ENCODE results near the gene KRTAP5-2. TPM values are rescaled to one million over a fixed set of nuclear protein-coding genes. Genes with fewer than 3 reads are reported as not detected.

Gene KRTAP5-2
- total and polyA plus RNA-seq, 2 of the 8 experiments (the other 6 are each of a cell fraction or from before 2014, with no cell fraction given): not detected

DNA sequence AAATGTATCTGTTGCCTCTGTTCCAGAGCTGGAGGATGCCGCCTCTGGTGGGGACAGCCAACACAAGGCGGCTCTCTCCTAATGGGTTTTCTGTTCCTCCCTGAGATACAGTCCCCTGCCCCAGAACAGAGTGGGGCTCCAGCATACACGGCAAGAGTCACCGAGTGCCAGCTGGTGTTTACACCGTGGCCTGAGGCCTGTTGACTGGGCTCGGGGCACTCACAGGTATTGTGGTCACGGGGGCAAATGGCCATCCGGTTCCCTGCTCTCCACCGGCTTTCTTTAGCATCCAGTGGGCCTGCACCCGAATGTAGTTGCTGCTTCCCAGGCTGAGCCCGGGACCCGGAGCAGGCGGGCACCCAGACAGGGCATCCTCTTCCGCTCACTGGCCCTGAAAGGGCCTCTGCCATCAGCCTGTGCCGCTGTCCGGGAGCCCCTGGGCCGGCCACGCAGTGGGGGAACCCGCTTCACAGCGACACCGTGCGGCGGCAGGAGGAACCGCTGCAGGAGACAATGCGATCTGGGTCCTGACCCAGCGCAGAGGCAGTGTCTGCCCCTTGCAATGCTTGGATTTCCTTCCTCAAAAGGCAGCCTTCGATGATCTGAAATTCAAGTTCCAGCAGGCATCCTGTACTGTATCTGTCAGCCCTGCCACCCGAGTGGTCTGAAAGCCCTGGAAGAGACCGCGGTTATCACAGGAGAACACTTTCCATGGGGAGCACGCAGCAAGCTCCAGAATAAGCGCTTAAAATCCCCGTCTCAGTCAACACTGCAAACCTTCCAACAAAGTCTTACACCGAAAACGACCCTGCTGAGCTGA lies 30.6 kb upstream of the KRTAP5-2 start:
- no peak overlapping the region for H2BK20ac ChIP-seq (ENCODE audit: low read length)
- H3K4me2 ChIP-seq (ENCODE audit: insufficient read depth in 1 of 2, low read depth in 2 of 2, low read length in 2 of 2): no peak overlapping the region
- no peaks in the 10 kb centered on the region for H3K23me2 ChIP-seq (ENCODE audit: low read depth, low read length)
- H3K18ac ChIP-seq (ENCODE audit: extremely low read depth, low read length): no peak overlapping the region
- H2BK120ac ChIP-seq (replicated peaks; ENCODE audit: low read depth, low read length): no peak overlapping the region
- no peak for FAIRE-seq
- H4K91ac ChIP-seq (replicated peaks; ENCODE audit: insufficient read length, low read length): no peak overlapping the region
- H3K79me2 ChIP-seq (ENCODE audit: control insufficient read depth in 1 of 2, insufficient read depth in 2 of 2, low read length in 2 of 2): no peaks in the 10 kb centered on the region
- peaks cover 0 to 2% of the 10 kb centered on the region in 2 experiments for H4K20me1 ChIP-seq (replicated peaks in 1 of 2; ENCODE audit: control insufficient read depth in 1 of 2, insufficient read depth in 2 of 2, low read length in 2 of 2)
- H2BK5ac ChIP-seq (ENCODE audit: low read depth, low read length): no peak overlapping the region
- no peak overlapping the region for H3K27ac ChIP-seq (ENCODE audit: low read depth, low read length)
- H3K4ac ChIP-seq (replicated peaks; ENCODE audit: insufficient read length, low read depth, low read length): no peak overlapping the region
- H3K9ac ChIP-seq (replicated peaks in 1 of 4; ENCODE audit: extremely low read depth in 1 of 4, low read depth in 3 of 4, low read length in 3 of 4): no peak overlapping the region
- no peak overlapping the region for H3K23ac ChIP-seq (ENCODE audit: insufficient read length)
- no peak overlapping the region for H2AK5ac ChIP-seq (ENCODE audit: low read depth, low read length)
- WGBS, 2 experiments (ENCODE audit: extremely low coverage in 1 of 2, insufficient coverage in 1 of 2, insufficient read length in 1 of 2, insufficient replicate concordance in 2 of 2, low coverage in 1 of 2, low lambda C conversion rate in 2 of 2, missing lambda C conversion rate in 1 of 2): 43% methylated on average over 35 of the region's 35 CpGs; no CpG with 5 or more reads in 1 of the 2 experiments
- peak overlapping the region; percentile 71; the same call in 1 of the 2 replicates for H4K8ac ChIP-seq (ENCODE audit: extremely low read depth, insufficient read depth, low read length)
- no peaks in the 10 kb centered on the region for H3K79me1 ChIP-seq (ENCODE audit: low read depth, low read length)
- H2BK15ac ChIP-seq (ENCODE audit: low read length): no peak overlapping the region
- peak overlapping the region; percentile 94 for H2AFZ ChIP-seq (ENCODE audit: low read length)
- peak; percentile 46 to 93 for DNase-seq (ENCODE audit: low read depth in 1 of 2, low spot score in 2 of 2)
- ChIA-PET CTCF (ENCODE audit: partially characterized antibody) (interaction anchor here (0.7 to 6.5 kb wide), 22 partner anchors 9 to 791 kb away, joined by 3 to 47 read pairs (median 4); partner anchors contain the start of gene KRTAP5-2), POLR2A (ENCODE audit: partially characterized antibody) (interaction anchor here (0.6 to 1.6 kb wide), 3 partner anchors 16 to 246 kb away, joined by 3 to 5 read pairs (median 4); no protein-coding TSS in a partner anchor)
- no peak overlapping the region for H3K56ac ChIP-seq (replicated peaks; ENCODE audit: insufficient read length, low read depth, low read length)
- H2BK12ac ChIP-seq (ENCODE audit: low read depth, low read length): no peak overlapping the region; the same call in 1 of the 2 replicates
- H3K4me1 ChIP-seq (replicated peaks in 1 of 4; ENCODE audit: control insufficient read depth in 3 of 4, insufficient read depth in 4 of 4, low read length in 3 of 4): peaks cover 0 to 4% (median 1%) of the 10 kb centered on the region in 4 experiments; a peak in 5 of 7 replicates
- H3K14ac ChIP-seq (ENCODE audit: insufficient read length): no peak overlapping the region
- H3K27me3 ChIP-seq (replicated peaks in 1 of 4; ENCODE audit: control insufficient read depth in 3 of 4, extremely low read depth in 1 of 4, insufficient read depth in 3 of 4, low read length in 3 of 4): peaks cover 0 to 16% (median 3%) of the 10 kb centered on the region in 4 experiments; a peak in 5 of 7 replicates
- H3K36me3 ChIP-seq (ENCODE audit: control insufficient read depth in 2 of 4, insufficient read depth in 4 of 4, low read length in 3 of 4): no peaks in the 10 kb centered on the region
- H3K4me3 ChIP-seq (ENCODE audit: extremely low read depth in 1 of 4, insufficient read depth in 2 of 4, low read depth in 3 of 4, low read length in 4 of 4): no peak overlapping the region
- H4K5ac ChIP-seq (ENCODE audit: insufficient read length, low read depth, low read length): no peak overlapping the region
- H3K9me3 ChIP-seq (ENCODE audit: insufficient read depth in 2 of 2, low read depth in 1 of 2, low read length in 1 of 2): no peaks in the 10 kb centered on the region
- TF ChIP-seq SIN3A (conservative IDR thresholded peaks at IDR 0.05 in 1 of 2, IDR thresholded peaks at IDR 0.05 in 1 of 2; ENCODE audit: low read depth in 1 of 2, low read length in 2 of 2) (no peak), CHD1 (IDR thresholded peaks at IDR 0.05; ENCODE audit: low read depth, low read length) (no peak), GABPA (IDR thresholded peaks at IDR 0.05; ENCODE audit: borderline replicate concordance, insufficient read depth, low read length) (peak; percentile 74; the same call in 1 of the 2 replicates), RXRA (IDR thresholded peaks at IDR 0.05; ENCODE audit: insufficient read depth, low read depth, low read length) (no peak), EZH2 (IDR thresholded peaks at IDR 0.05; ENCODE audit: low read depth, low read length, severe bottlenecking) (no peak), CBX8 (IDR thresholded peaks at IDR 0.05; ENCODE audit: borderline replicate concordance, low read depth, low read length) (no peak), FOSL1 (IDR thresholded peaks at IDR 0.05; ENCODE audit: insufficient read depth, low read depth, low read length) (no peak), BACH1 (IDR thresholded peaks at IDR 0.05; ENCODE audit: low read length) (no peak), POLR2AphosphoS5 (IDR thresholded peaks at IDR 0.05; ENCODE audit: low read depth, low read length) (no peak)
- TF ChIP-seq, protein P1, sequence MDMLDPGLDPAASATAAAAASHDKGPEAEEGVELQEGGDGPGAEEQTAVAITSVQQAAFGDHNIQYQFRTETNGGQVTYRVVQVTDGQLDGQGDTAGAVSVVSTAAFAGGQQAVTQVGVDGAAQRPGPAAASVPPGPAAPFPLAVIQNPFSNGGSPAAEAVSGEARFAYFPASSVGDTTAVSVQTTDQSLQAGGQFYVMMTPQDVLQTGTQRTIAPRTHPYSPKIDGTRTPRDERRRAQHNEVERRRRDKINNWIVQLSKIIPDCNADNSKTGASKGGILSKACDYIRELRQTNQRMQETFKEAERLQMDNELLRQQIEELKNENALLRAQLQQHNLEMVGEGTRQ (IDR thresholded peaks at IDR 0.05; ENCODE audit: low read length): no peak

Data from H1 (cell line).